ENCODE results near the gene MEOX2. TPM values are rescaled to one million over a fixed set of nuclear protein-coding genes. Genes with fewer than 3 reads are reported as not detected.

The MEOX2 gene
- total RNA-seq, 1 experiment from 2014 or later, result not detected

DNA sequence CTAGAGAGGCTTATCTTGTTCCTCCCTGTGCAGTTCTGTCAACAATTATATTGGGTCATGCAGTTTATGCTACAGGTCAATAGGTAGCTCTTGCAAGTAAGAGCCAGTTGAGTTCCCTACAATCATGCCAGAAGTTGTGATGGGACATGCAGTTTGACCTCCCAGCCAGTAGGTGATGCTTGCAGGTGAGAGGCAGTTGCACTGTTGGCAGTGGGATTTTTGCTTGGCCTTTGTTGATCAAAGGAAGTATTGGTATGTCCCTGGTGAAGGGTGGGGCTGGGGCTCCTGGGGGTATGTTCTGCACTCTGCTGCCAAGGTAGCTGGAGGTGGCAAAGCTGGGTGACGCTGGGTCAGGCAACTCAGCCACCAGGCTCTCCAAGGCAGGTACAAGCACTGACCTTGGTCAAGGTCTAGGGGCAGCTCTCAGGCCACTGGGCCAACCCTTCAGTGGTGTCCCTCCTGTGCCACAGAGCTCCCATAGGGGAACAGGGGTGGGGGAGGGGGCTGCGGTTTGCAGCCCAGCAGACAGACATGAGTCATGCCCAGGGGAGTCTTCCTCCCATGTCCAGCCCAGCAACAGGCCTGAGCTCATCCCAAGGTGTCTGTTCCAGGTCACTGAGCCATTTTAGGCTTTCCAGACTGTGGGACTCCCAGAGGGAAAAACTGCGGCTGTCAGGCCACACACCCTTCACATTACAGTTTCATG lies 43.3 kb downstream of the MEOX2 start:
- H3K4me1 ChIP-seq, result no peaks in the 10 kb centered on the region
- intact Hi-C loops (cut with micrococcal nuclease; ENCODE audit: unreplicated experiment), result no loop called here
- 0 out of 2 replicates have a peak, but pooled peaks cover 2% of the 10 kb centered on the region for H3K9me3 ChIP-seq
- no peak overlapping the region for H3K4me3 ChIP-seq (ENCODE audit: low read depth, low read length)
- H3K27me3 ChIP-seq (replicated peaks; ENCODE audit: control insufficient read depth, insufficient read depth, low read length), result no peaks in the 10 kb centered on the region
- no peaks in the 10 kb centered on the region for H3K36me3 Mint-ChIP-seq (ENCODE audit: insufficient read depth, unreplicated experiment)
- no peaks in the 10 kb centered on the region for H3K9me3 Mint-ChIP-seq (ENCODE audit: unreplicated experiment)
- BruUV-seq (replicated peaks), result no TSS peak
- H3K27me3 Mint-ChIP-seq (ENCODE audit: insufficient read depth, unreplicated experiment), result no peaks in the 10 kb centered on the region
- TF ChIP-seq, protein P1, sequence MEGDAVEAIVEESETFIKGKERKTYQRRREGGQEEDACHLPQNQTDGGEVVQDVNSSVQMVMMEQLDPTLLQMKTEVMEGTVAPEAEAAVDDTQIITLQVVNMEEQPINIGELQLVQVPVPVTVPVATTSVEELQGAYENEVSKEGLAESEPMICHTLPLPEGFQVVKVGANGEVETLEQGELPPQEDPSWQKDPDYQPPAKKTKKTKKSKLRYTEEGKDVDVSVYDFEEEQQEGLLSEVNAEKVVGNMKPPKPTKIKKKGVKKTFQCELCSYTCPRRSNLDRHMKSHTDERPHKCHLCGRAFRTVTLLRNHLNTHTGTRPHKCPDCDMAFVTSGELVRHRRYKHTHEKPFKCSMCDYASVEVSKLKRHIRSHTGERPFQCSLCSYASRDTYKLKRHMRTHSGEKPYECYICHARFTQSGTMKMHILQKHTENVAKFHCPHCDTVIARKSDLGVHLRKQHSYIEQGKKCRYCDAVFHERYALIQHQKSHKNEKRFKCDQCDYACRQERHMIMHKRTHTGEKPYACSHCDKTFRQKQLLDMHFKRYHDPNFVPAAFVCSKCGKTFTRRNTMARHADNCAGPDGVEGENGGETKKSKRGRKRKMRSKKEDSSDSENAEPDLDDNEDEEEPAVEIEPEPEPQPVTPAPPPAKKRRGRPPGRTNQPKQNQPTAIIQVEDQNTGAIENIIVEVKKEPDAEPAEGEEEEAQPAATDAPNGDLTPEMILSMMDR (IDR thresholded peaks at IDR 0.05; ENCODE audit: insufficient read depth in 1 of 2, low read depth in 1 of 2, low read length in 1 of 2, severe bottlenecking in 1 of 2, unreplicated experiment in 1 of 2), result peak in 1 of 2 experiments; percentile 33
- H3K36me3 ChIP-seq (ENCODE audit: control insufficient read depth, insufficient read depth, low read length), result no peaks in the 10 kb centered on the region
- DNase-seq, result no peak
- CTCF ChIA-PET, result no interaction called here
- POLR2A ChIA-PET, result no interaction called here
- no peak overlapping the region for H3K4me3 Mint-ChIP-seq (ENCODE audit: unreplicated experiment)
- no peak overlapping the region for H3K27ac Mint-ChIP-seq (ENCODE audit: unreplicated experiment)
- H3K4me1 Mint-ChIP-seq (ENCODE audit: low read depth, unreplicated experiment), result no peaks in the 10 kb centered on the region

DNA sequence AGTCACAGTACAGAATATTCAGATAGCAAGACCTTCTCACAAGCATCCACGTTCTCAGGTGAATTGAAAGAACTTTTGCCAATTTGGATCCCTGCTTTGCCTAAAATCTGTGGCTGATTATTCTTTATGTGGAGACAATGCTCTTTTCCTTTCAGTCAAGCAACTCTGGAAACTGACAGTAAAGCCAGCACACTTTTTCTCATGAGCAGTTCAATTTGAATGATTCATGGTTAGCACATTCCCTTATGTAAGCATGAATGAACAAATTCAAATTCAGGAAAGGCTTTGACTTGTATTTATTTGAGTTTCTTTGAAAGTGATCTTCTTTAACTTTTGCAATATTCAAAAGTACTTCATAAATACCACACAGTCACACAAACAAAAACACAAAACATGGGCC lies 57.6 kb downstream of the MEOX2 start:
- DNase-seq, result no peak
- H3K4me1 Mint-ChIP-seq (ENCODE audit: low read depth, unreplicated experiment), result no peaks in the 10 kb centered on the region
- TF ChIP-seq, protein P1 (IDR thresholded peaks at IDR 0.05; ENCODE audit: insufficient read depth in 1 of 2, low read depth in 1 of 2, low read length in 1 of 2, severe bottlenecking in 1 of 2, unreplicated experiment in 1 of 2), result no peak
- Histone ChIP-seq H3K4me1 (no peaks in the 10 kb centered on the region), H3K36me3 (ENCODE audit: control insufficient read depth, insufficient read depth, low read length) (no peaks in the 10 kb centered on the region), H3K27me3 (replicated peaks; ENCODE audit: control insufficient read depth, insufficient read depth, low read length) (no peaks in the 10 kb centered on the region), H3K4me3 (ENCODE audit: low read depth, low read length) (no peak overlapping the region), H3K9me3 (no peaks in the 10 kb centered on the region)
- no peaks in the 10 kb centered on the region for H3K9me3 Mint-ChIP-seq (ENCODE audit: unreplicated experiment)
- H3K36me3 Mint-ChIP-seq (ENCODE audit: insufficient read depth, unreplicated experiment), result no peaks in the 10 kb centered on the region
- POLR2A ChIA-PET, result no interaction called here
- H3K27me3 Mint-ChIP-seq (ENCODE audit: insufficient read depth, unreplicated experiment), result no peaks in the 10 kb centered on the region
- intact Hi-C loops (cut with micrococcal nuclease; ENCODE audit: unreplicated experiment), result no loop called here
- CTCF ChIA-PET, result no interaction called here
- no peak overlapping the region for H3K4me3 Mint-ChIP-seq (ENCODE audit: unreplicated experiment)
- no peak overlapping the region for H3K27ac Mint-ChIP-seq (ENCODE audit: unreplicated experiment)
- BruUV-seq (replicated peaks), result no TSS peak

DNA sequence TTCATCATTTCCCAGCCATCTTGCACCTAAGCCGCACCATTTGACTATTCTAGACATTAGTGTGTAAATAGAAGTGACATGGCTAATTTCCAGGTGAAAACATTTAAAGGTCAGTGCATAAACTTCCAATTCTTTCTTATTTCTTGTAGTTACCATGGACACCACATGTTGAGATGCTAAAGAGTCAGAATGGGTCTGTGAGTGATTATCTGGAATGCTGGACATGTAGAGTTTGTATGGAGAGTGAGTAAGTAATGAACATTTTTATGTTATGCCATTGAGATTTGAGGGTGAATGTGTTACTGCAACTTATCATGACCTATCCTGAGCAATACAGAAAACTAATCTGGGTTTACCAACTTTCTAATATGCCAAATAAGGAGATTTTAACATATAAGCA lies 60.4 kb downstream of the MEOX2 start:
- ChIA-PET POLR2A (no interaction called here), CTCF (no interaction called here)
- no peak for DNase-seq
- Mint-ChIP-seq H3K27me3 (ENCODE audit: insufficient read depth, unreplicated experiment) (no peaks in the 10 kb centered on the region), H3K36me3 (ENCODE audit: insufficient read depth, unreplicated experiment) (no peaks in the 10 kb centered on the region), H3K27ac (ENCODE audit: unreplicated experiment) (no peak overlapping the region), H3K4me3 (ENCODE audit: unreplicated experiment) (no peak overlapping the region), H3K4me1 (ENCODE audit: low read depth, unreplicated experiment) (no peaks in the 10 kb centered on the region), H3K9me3 (ENCODE audit: unreplicated experiment) (no peaks in the 10 kb centered on the region)
- H3K4me3 ChIP-seq (ENCODE audit: low read depth, low read length), result no peak overlapping the region
- no peaks in the 10 kb centered on the region for H3K4me1 ChIP-seq
- intact Hi-C loops (cut with micrococcal nuclease; ENCODE audit: unreplicated experiment), result no loop called here
- no peaks in the 10 kb centered on the region for H3K36me3 ChIP-seq (ENCODE audit: control insufficient read depth, insufficient read depth, low read length)
- H3K27me3 ChIP-seq (replicated peaks; ENCODE audit: control insufficient read depth, insufficient read depth, low read length), result no peaks in the 10 kb centered on the region
- BruUV-seq (replicated peaks), result no TSS peak
- TF ChIP-seq, protein P1 (IDR thresholded peaks at IDR 0.05; ENCODE audit: insufficient read depth in 1 of 2, low read depth in 1 of 2, low read length in 1 of 2, severe bottlenecking in 1 of 2, unreplicated experiment in 1 of 2), result no peak
- no peaks in the 10 kb centered on the region for H3K9me3 ChIP-seq

Data from Caco-2 (cell line).